ENCODE measurements around the gene PLCB1.

GRCh38 chr20:8155229-8155628 is 23.2 kb downstream of the PLCB1 start:
- TF ChIP-seq, protein P1, sequence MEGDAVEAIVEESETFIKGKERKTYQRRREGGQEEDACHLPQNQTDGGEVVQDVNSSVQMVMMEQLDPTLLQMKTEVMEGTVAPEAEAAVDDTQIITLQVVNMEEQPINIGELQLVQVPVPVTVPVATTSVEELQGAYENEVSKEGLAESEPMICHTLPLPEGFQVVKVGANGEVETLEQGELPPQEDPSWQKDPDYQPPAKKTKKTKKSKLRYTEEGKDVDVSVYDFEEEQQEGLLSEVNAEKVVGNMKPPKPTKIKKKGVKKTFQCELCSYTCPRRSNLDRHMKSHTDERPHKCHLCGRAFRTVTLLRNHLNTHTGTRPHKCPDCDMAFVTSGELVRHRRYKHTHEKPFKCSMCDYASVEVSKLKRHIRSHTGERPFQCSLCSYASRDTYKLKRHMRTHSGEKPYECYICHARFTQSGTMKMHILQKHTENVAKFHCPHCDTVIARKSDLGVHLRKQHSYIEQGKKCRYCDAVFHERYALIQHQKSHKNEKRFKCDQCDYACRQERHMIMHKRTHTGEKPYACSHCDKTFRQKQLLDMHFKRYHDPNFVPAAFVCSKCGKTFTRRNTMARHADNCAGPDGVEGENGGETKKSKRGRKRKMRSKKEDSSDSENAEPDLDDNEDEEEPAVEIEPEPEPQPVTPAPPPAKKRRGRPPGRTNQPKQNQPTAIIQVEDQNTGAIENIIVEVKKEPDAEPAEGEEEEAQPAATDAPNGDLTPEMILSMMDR (IDR thresholded peaks at IDR 0.05; ENCODE audit: extremely low read depth in 1 of 2, insufficient read depth in 1 of 2, low read depth in 1 of 2, low read length in 2 of 2), result no peak
- TF ChIP-seq POLR2AphosphoS5 (IDR thresholded peaks at IDR 0.05; ENCODE audit: insufficient read depth, low read depth, low read length) (no peak), MYC (IDR thresholded peaks at IDR 0.05; ENCODE audit: low read depth, low read length) (no peak)
